NCI-H345 treated with DMSO at 0.1 percent for 48 hours (cell line): ENCODE results near the gene CDH23.

Experiments used
- DNase-seq: peaks from one replicate; lab custom pipeline; 2025; ENCODE audit not compliant: unreplicated experiment; lab: John Stamatoyannopoulos, UW

Gene CDH23

DNA sequence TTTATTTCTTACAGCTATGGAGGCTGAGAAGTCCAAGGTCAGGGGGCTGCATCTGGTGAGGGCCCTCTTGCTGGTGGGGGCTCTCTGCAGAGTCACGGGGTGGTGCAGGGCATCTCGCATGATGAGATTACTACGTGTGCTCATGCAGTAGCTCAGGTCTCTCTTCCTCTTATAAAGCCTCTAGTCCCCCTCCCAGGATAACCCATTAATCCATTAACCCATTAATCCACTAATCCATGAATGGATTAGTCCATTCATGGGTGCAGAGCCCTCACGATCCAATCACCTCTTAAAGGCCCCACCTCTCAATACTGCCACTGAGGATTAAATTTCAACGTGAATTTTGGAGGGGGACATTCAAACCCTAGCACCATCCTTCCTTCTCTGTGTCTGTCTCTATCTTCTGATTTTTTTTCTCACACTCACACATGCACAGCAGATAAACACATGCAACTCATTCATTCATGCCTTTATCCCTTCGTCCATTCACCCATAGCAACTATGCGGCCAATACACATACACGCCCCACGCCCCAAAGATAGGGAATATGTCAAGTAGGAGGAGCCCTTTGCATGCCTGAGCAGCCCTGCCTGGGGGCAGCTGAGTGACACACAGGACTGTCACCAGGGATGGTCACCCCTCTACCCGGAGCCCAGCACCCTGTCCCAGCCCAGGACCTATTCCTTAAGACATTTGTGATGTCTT is 236.3 kb downstream of the CDH23 start:
- no peak for DNase-seq

DNA sequence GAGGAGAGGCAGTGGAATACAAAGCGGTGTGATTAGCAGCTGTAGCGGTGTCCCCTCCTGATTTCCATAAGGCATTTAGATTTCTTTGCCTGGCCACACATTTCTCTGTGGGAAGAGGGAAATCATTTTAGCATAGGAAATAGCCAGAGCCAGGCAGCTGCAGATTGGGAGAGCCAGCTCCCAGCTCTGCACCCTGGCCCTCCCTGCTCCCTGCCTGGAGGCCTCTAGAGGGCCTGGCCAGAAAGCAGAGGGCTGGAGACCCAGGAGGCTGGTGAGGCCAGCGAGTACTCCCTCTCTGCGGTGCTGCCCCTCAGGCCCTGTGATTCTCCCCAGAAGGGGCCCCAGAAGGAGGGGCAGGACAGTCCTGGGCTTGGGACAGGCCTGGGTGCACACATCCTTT is 237.2 kb downstream of the CDH23 start:
- no peak for DNase-seq

DNA sequence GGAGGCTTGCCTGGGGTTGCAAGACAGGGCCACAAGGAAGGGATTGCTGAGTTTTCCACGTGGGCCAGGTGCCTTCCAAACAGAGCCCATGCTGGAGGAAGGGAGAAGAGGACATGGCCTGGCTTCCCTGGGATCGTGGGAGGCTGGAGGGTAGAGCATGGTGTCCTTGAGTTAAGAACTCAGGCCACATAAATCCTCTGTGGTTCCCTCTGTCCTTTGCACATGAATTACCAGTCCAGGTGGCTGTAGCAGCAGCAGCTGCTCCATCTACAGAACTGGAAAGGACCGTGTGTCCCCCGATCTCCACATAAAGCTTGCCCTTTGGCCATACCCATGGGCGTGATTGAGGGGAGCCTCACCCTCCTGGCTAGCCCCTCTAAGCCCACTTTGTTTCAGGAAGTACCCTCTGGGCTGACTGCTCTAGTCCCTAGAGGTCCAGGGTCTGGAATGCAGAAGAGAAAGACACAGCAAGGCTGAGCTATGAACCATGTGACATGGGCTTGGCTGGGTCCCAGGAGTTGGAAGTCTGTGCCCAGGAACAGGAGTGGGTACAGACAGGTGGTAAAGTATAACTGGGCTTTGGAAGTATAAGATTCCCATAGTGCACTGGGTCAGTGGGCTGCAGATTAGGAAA is 237.9 kb downstream of the CDH23 start:
- no peak for DNase-seq

DNA sequence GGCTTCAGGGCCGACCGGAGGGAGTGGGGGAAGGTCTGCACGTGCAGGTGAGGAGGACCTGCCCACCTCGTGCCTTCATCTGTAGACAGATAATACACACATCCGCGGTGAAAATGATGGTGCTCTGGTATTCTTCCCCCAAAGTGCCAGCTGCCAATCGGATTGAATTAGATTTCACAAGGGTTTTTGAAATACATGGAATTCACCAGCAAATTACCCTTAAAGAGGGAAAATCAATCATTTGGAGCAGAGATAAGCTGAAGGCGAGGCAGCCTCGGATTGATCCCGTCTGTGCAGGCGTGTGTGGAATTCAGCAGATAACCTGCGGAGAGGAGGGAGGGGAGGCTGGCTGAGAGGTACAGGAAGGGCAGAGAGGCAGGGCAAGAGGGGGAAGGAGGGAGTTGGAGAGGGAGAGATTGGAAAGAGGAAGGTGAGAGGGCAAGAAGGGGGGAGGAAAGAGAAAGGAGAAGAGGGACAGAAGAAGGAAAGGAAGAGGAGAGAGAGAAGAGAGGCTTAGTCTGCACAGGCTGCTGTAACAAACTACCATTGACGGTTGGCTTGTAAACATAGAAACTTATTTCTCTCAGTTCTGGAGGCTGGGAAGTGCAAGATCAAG is 238.6 kb downstream of the CDH23 start:
- DNase-seq, result no peak

DNA sequence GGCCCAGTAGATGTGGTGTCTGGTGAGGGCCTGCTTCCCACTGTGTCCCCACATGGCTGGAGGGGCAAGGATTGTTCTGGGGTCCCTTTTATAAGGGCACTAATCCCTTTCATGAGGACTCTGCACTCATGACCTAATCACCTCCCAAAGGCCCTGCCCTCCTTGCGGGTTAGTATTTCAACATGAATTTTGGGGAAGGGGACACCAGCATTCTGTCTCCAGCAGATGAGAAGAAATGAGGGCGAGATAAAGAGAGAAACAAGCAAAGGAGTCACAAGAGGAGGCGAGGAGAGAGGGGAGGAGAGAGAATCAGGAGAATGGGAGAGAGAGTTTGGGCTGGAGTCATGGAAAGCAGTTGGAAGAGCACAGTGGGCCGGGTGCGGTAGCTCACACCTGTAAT is 239.1 kb downstream of the CDH23 start:
- no peak for DNase-seq

DNA sequence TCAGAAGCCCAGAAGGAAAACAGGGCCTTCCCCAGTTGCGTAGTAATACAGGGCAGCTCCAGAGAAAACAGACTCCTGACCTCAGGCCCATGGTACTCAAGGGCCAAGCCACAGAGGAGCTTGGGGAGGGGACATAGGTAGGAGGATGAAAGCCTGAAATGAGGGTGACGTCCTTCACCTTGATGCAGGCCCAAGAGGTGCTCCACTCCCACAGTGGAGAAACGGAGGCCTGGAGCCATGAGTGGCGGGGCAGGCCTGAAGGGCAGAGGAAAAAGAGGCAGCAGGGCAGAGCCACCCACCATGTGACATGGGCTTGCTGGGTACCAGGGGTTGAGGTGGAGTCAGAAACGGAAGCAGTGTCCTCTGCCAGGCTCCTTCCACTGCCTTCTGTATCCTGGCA is 239.9 kb downstream of the CDH23 start:
- DNase-seq, result no peak

DNA sequence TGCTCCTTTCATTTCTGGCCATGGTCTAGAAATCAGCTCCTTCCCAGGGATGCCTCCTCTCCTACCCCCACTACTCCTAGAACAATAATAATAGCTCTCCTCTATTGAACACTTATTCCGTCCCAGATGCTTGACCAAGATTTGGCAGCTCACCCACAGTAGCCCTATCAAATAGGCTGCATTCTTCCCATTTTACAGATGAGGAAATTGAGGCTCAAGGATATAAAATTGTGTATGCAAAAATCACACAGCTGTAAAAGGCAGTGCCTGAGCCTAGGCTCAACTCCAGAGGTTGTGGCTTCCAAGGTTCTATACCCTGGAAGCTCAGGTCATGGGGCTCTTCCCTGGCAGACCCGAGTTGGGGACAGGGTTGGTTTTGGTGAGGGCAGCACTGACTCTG is 240.6 kb downstream of the CDH23 start:
- no peak for DNase-seq

DNA sequence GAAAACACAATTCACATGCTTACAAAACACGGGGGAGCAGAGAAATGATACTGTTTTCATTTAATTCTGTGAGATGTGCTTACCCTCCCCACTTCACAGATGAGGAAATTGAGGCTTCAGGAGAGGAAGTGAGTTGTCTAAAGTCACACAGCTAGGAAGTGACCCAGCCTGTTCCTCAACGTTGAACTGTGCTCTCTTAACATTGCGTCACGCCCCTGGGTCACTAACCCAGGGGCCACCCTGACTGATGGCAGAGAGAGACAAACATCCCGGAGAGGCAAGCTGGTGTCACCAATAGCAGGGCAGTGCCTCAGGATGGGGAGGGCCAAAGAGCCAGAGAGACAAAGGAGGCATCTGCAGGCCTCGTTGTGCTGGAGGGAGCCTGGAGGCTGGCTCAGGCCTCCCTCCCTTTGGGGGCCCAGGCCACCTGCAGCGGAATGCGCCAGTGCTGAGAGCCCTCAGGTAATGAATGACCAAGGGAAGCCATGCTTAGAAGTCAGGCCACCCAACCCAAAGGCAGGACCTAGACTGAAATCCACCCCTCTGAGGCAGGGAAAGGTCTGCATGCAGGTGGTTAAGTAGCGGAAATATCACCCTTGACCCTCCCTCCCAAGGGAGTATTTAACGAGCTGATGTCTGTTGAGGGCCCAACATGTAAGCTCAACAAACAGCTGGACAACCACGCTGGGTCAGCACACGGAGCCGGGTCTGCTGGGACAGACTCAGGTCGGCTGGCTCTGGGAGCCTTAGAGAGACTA is 241.5 kb downstream of the CDH23 start:
- DNase-seq, result no peak

DNA sequence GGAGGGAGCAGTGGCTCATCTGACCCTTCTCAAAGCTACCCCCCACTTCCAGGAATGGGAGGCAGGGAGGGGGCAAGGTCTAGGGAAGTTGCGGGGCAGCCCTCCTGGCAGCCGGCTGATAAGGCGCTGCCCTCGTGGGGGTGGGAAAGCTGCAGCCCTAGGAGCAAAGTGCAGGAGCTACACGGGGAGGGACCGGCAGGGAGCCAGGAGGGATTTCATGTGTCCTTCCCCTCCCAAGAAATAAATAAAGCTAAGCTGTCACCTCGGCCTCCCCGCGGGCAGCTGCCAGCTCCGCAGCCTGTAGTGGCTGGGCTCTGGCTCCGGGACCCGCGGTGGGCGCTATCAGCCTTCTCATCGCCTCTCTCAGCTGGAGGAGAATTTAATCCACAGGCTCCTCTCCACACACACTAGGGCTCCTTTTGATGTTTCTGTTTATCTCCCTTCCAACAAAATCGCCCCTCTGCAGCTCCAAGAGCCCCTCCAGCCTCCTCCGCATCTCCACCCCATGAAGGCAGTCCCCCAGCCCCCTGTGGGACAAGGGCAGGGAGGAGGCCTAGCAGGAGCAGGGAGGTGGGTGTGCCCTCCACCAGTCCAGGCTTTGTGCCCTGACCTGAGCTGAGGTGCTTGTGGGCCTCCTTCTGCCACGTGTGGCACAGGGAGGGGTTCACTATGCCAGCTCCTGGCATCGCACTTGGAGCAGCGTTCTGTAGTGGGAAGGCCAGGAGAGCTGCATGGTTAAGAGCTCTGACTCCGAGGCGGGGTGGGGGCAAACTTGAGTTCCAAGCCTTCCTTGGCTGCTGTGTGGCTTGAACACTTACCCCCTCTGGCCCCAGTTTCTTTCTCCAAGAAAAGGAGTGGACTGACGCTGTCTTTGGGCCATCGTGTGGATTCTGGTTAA is 242.4 kb downstream of the CDH23 start:
- DNase-seq, result no peak

DNA sequence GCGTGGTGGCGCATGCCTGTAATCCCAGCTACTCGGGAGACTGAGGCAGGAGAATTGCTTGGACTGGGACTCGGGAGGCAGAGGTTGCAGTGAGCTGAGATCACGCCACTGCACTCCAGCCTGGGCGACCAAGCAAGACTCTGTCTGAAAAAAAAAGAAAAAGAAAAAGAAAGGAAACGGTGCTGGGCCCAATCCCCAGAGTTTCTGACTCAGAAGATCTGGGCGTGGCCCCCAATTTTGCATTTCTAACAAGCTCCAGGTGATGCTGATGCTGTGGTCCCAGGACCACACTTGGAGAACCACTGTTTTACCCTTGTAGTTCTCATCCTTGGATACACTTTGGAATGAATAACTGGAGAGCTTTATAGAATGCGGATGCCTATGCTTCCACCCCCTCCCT is 243.9 kb downstream of the CDH23 start:
- DNase-seq, result no peak

DNA sequence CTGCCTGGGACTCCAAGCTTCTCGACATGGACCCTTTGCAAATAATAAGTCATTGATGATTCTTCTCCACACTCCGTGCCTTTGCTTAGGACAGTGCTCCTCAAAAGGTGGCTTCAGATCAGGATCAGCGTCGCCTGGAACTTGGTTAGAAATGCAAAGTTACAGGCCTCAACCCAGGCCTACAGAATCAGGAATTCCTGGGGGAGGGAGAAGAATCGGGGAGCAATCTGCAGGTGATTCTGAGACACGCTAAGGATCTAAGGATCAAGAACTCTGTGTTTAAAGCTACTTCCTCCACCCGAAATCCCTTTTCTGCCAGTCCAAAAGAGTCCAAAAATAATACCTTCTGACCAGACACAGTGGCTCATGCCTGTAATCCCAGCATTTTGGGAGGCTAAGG is 244.7 kb downstream of the CDH23 start:
- no peak for DNase-seq

DNA sequence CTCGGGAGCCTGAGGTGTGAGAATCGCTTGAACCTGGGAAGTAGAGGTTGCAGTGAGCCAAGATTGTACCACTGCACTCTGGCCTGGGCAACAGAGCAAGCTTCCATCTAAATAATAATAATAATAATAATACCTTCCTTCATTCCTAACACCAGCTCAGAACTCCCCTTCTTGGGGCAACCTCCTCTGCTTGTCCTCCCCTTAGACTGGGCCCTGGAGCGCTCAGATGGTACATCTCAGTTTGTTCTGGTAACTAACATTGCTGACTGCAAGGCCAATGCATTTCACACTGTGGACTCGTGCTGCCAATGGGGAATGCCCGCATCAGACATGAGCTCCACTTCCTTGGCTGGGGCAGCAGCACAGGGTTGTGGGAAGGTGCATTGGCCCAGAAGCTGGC is 245.3 kb downstream of the CDH23 start:
- no peak for DNase-seq

DNA sequence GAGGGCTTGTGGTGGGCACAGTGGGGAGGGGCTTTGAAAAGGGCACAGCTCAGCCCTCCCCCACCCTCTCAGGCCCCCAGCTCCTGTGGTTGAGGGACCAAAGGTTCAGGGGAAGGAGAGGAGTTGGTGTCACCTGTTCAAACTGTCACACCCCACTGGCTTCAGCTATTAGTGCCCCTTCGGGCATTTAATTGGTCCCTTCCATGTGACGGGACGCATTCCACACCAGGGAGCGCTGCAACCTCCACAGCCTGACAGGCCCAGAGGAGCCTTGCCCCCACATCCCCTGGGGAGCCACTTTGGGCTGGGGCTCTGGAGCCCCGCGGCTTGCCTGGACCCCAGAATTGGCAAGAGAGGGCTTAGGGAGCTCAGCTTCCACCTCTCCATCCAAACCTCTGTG is 247.2 kb downstream of the CDH23 start:
- no peak for DNase-seq

DNA sequence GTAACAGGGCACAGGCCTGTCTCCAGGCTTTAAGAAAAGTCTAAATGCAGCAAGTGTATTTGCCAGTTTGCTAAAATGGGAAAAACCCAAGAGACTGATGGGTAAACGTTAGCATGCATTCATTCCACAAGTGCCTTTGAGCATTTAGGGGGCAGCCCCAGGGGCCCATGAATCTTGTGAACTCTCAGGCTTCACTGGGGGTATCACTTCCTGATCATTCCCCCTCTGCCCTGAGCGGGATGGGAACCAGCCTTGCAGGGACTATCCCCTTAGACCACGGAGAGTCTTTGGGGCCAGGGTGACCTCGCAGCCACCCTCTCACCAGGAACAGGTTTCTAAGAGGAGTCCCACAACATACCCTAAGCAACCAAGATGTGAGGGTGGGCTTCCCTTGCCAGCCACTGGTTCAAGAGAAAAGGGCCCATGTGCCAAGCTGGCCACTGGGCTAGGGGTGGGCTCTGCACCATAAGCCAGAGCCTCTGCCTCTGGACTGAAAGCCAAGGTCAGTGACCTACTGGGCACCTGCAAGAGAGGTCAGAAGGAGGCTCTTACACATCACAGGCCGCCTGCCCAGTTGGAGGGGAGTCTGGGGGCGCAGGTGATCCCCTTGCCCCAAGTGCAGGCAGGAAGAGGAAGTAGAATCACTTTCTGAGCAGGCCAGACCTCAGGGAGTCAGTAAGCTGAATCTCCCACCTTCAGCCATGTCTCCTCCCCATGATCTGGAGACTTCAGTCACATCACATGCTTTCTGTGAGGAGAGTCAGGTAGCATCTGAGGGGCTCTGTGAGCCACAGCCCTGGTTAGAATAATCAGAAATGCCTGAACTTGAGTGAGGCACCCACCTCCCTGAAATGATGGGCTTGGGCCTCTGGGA is 247.8 kb downstream of the CDH23 start:
- no peak for DNase-seq

DNA sequence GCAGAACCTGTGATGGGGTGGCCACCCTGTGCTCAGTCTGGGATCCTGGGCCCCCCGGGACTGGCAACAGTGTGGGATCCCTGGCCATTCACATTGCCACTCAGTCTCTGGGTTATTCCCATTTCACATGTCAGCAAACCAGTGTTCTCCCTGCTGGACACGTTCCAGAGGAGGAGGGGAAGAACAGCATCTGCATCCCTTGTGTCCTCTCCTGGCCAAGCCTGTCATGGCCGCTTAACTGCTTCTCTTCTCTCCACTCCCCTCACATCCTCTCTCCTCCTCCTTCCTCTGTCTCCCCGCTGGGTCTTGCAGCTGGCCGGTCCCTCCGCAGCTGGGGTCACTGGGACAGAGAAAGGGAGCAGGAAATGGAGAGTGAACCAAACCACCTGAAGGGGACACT is 248.5 kb downstream of the CDH23 start:
- DNase-seq, result no peak

DNA sequence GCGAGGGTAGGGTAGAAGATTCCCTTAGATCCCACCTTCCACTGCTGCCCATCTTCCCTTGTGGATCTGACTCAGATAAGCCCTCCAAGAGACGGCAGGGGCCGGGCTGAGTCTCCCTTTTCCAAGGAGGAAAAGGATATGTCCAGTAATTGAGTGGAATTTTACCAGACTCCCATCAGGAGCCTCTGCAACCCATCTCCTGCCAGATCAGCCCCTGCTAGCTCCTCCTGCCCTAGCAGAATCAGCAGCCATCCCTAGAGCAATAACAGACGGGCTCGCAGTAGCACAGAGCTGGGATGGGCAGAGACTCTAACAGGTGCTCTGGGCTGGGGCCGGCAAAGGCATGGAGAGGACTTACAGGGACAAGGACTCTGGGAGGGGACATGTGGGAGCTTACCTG is 249.3 kb downstream of the CDH23 start:
- DNase-seq, result no peak

DNA sequence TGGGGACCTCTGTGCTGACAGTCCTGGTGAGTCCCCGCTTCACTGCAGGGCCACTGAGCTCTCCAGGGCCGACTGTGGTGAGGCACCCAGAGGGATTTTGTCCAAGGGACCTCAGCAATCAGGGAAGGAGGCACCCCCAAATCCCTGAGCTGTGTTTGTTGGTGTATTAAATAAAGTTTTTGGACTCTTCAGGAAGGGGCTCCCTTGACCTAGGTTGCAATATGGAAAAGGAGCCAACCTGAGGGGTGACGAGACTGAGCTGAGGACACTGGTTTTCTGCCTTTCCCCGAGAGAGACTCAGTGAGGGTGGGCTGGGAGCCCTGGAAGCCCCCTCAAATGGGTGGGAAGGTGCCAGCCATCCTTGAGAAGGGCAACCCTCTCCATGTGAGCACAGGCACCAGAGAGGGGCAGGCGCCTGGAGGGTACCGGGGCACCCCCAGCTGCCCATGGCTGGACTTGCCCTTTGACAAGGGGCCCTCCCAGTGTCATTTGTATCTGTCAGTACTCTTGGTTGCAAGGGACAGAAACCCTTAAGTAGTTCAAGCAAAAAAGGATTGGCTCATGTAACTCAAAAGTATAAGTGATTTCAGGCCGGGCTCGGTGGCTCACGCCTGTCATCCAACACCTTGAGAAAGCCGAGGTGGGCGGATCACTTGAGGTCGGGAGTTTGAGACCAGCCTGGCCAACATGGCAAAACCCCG is 250.0 kb downstream of the CDH23 start:
- DNase-seq, result no peak

DNA sequence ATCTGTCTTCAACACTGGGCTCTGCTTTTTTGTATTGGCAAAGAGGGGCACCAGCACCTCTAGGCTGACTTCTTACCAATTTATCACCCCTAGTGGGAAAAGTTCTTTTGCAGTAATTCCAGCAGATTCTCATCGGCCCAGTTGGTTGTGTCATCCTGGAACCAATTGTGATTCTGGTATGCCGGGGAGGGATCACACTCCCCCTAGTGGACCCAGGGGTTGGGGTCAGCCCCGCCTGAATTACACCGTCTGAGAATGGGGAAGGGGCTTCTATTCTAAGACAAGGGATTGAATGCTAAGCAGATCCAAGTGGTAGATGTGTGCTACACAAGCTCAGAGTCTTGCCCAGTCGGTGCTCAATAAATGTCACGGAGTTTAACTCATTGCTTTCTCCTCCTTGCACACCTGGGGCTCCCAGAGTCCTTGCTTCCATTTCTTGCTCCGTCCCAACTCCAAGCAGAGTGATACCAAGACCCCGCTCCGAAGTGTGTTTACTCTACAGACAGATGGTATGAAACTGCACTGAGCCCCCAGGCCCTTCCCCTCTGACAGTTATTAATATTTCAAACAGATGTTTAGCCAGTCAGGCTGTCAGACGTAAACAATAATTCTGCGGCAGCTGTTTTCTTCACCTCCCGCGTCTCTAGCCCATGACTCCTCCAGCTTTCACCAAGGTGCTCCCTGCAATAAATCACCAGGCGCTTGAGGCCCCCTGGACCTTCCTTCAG is 251.0 kb downstream of the CDH23 start:
- DNase-seq, result no peak
